GM12878 (cell line): ENCODE data around the gene GGPS1. TPM values are rescaled to one million over a fixed set of nuclear protein-coding genes. Genes with fewer than 3 reads are reported as not detected.

ENCODE experiments used
- ATAC-seq: fragments of 200-7000 bp; cut with Tn5 transposase; 3 replicates; pipeline ENCODE4 v1.9.1; 2020; ENCODE audit warnings: mild to moderate bottlenecking, moderate library complexity
- BruUV-seq: library from RNA; stranded (reverse); fragments of 400-500 nt; replicated peaks from 2 replicates; lab custom pipeline; 2021; lab: Mats Ljungman, UMichigan
- CTCF ChIA-PET: fragments of 300-600 bp; sonication (Branson Sonifier 250); formaldehyde crosslinking; extraction: SDS; loops from one replicate; lab custom pipeline; 2021; ENCODE audit warnings: inconsistent platforms; lab: Yijun Ruan, JAX
- POLR2A ChIA-PET: fragments of 350-600 bp; formaldehyde crosslinking; extraction: SDS; loops from one replicate; lab custom pipeline; 2021; ENCODE audit warnings: inconsistent platforms; lab: Charles Lee
- RAD21 ChIA-PET: fragments of 300-600 bp; sonication (Branson Sonifier 250); formaldehyde crosslinking; loops from one replicate; lab custom pipeline; 2023; ENCODE audit warnings: antibody characterized with exemption; ENCODE audit not compliant: unreplicated experiment; lab: Charles Lee
- SMC1A ChIA-PET: fragments of 300-600 bp; sonication (Branson Sonifier 250); formaldehyde crosslinking; loops from one replicate; lab custom pipeline; 2023; ENCODE audit not compliant: unreplicated experiment, uncharacterized antibody; lab: Charles Lee
- DNase-seq: peaks from one replicate; pipeline ENCODE4 v3.0.0-alpha.2; 2011; ENCODE audit warnings: low read depth, low spot score
- FAIRE-seq: peaks from 3 replicates; lab custom pipeline; 2011; peaks lifted over from hg19 to GRCh38; lab: Jason Lieb, UNC
- H2AFZ ChIP-seq: 2 replicates; pipeline ENCODE4 v1.6.0; 2011; ENCODE audit warnings: low read depth, low read length, control low read depth; ENCODE audit not compliant: control insufficient read depth
- H3K27ac ChIP-seq: 2 replicates; pipeline ENCODE4 v1.5.1; 2011; ENCODE audit warnings: control low read depth; ENCODE audit not compliant: control insufficient read depth, insufficient read depth
- H3K27me3 ChIP-seq, 2 experiments: replicated peaks in 1 of 2; 2 replicates each; pipeline versions ENCODE4 v1.6.0 to v1.6.1; 2011; ENCODE audit warnings: low read length in 1 of 2; ENCODE audit not compliant: control insufficient read depth in 2 of 2, insufficient read depth in 2 of 2
- H3K36me3 ChIP-seq, 2 experiments: 2 replicates each; pipeline ENCODE4 v1.5.1; 2011; ENCODE audit warnings: low read length in 1 of 2; ENCODE audit not compliant: control insufficient read depth in 2 of 2, insufficient read depth in 2 of 2
- H3K4me1 ChIP-seq: 2 replicates; pipeline ENCODE4 v1.6.1; 2011; ENCODE audit warnings: mild to moderate bottlenecking, low read length, moderate library complexity, mixed read lengths; ENCODE audit not compliant: control insufficient read depth, insufficient read depth
- H3K4me2 ChIP-seq: 2 replicates; pipeline ENCODE4 v1.6.0; 2011; ENCODE audit warnings: control low read depth; ENCODE audit not compliant: control insufficient read depth, insufficient read depth
- H3K4me3 ChIP-seq: fragments of 200-600 bp; sonication (generic); 2 replicates; pipeline ENCODE4 v1.5.1; 2016
- H3K79me2 ChIP-seq: 2 replicates; pipeline ENCODE4 v1.6.0; 2011; ENCODE audit warnings: low read length; ENCODE audit not compliant: control insufficient read depth, insufficient read depth
- H3K9ac ChIP-seq: 2 replicates; pipeline ENCODE4 v1.8.0; 2011; ENCODE audit warnings: low read length, control low read depth, mixed read lengths; ENCODE audit not compliant: control insufficient read depth, insufficient read depth
- H3K9me3 ChIP-seq: replicated peaks from 3 replicates; pipeline ENCODE4 v1.5.1; 2011; ENCODE audit warnings: mild to moderate bottlenecking, low read length; ENCODE audit not compliant: control insufficient read depth, insufficient read depth
- H4K20me1 ChIP-seq: 2 replicates; pipeline ENCODE4 v1.6.0; 2011; ENCODE audit not compliant: control insufficient read depth, insufficient read depth
- CREB1 ChIP-seq: IDR thresholded peaks from 2 replicates; pipeline ENCODE4 v1.6.1; 2012; ENCODE audit warnings: low read depth, mild to moderate bottlenecking, inconsistent platforms
- EZH2 ChIP-seq: IDR thresholded peaks from 2 replicates; pipeline ENCODE4 v1.6.1; 2012; ENCODE audit warnings: low read depth, mild to moderate bottlenecking, control low read depth, inconsistent platforms, low read length, borderline replicate concordance; ENCODE audit not compliant: control insufficient read depth
- IKZF1 ChIP-seq: fragments of 450-650 bp; conservative IDR thresholded peaks from 2 replicates; pipeline ENCODE4 v1.6.1; 2017; ENCODE audit warnings: antibody characterized with exemption, mild to moderate bottlenecking
- IRF4 ChIP-seq: IDR thresholded peaks from 2 replicates; pipeline ENCODE4 v1.6.1; 2011; ENCODE audit warnings: low read depth, low read length
- PAX8 ChIP-seq: fragments of 450-650 bp; IDR thresholded peaks from 2 replicates; pipeline ENCODE4 v1.6.1; 2017; ENCODE audit warnings: mild to moderate bottlenecking, moderate library complexity
- PML ChIP-seq: IDR thresholded peaks from 2 replicates; pipeline ENCODE4 v1.6.1; 2012; ENCODE audit warnings: low read length, inconsistent platforms
- RAD21 ChIP-seq: IDR thresholded peaks from 2 replicates; pipeline ENCODE4 v1.6.1; 2011; ENCODE audit warnings: mild to moderate bottlenecking, low read depth, low read length, moderate library complexity; ENCODE audit not compliant: insufficient read depth
- RB1 ChIP-seq: fragments of 450-650 bp; formaldehyde crosslinking; IDR thresholded peaks from 2 replicates; pipeline ENCODE4 v1.6.1; 2017; ENCODE audit warnings: mild to moderate bottlenecking, borderline replicate concordance
- TAF1 ChIP-seq: IDR thresholded peaks from 2 replicates; pipeline ENCODE4 v1.6.1; 2011; ENCODE audit warnings: mild to moderate bottlenecking, low read depth, low read length, borderline replicate concordance
- ZNF207 ChIP-seq: fragments of 450-650 bp; IDR thresholded peaks from 2 replicates; pipeline ENCODE4 v1.6.1; 2014; ENCODE audit warnings: antibody characterized with exemption, mild to moderate bottlenecking, borderline replicate concordance
- WGBS: methylation state at CpG from one replicate; pipeline ENCODE4 v1.1.6; 2016; ENCODE audit warnings: low lambda C conversion rate; ENCODE audit not compliant: insufficient replicate concordance, insufficient coverage; ENCODE audit errors: missing lambda C conversion rate; 5-methylcytosine and 5-hydroxymethylcytosine counted together
- in situ Hi-C: fragments of 300-500 bp; cut with MboI; formaldehyde crosslinking; loops from 9 replicates; pipeline ENCODE4 v1.14.3; 2018; ENCODE audit warnings: mixed read lengths
- intact Hi-C: fragments of 100-400 bp; cut with micrococcal nuclease; formaldehyde crosslinking; loops from one replicate; pipeline ENCODE4 v1.14.2; 2022; ENCODE audit not compliant: unreplicated experiment
- polyA plus RNA-seq, 11 experiments: library from polyadenylated mRNA; depleted of rRNA in 4 of 11; unstranded in 6 of 11; stranded (reverse) in 5 of 11; fragments of >200 nt; fragmentation: Nextera tagmentation in 4 of 11; fragmentation: Illumina TruSeq in 1 of 11; extraction: Ambion mirVana in 4 of 11; extraction: Trizol in 1 of 11; gene quantifications; 1 replicate in 1 of 11; 2 replicates in 10 of 11; pipeline versions ENCODE4 v1.2.1 to v1.2.3, GENCODE V29; 2011 to 2016; ENCODE audit warnings: inconsistent platforms in 2 of 11, missing spikeins in 2 of 11, low read depth in 1 of 11
- total RNA-seq, 4 experiments: library from RNA; depleted of rRNA in 3 of 4; stranded (reverse); fragments of >200 nt in 3 of 4; fragmentation: Illumina TruSeq in 1 of 4; extraction: Trizol in 1 of 4; gene quantifications; 2 replicates each; pipeline versions ENCODE4 v1.2.1 to v1.2.3, GENCODE V29; 2013 to 2021
- TF ChIP-seq, protein P1 (sequence below): fragments of 150-350 bp; IDR thresholded peaks from 2 replicates; pipeline ENCODE4 v1.6.1; 2016; ENCODE audit warnings: low read depth, low read length
- TF ChIP-seq, protein P2 (sequence below): IDR thresholded peaks from 2 replicates; pipeline ENCODE4 v1.6.1; 2011; ENCODE audit warnings: borderline replicate concordance, low read depth, mild to moderate bottlenecking, moderate library complexity, low read length; ENCODE audit not compliant: insufficient read depth, poor library complexity, severe bottlenecking

GGPS1 gene
- total and polyA plus RNA-seq, 10 of the 15 experiments (the other 5 are each of a cell fraction or from before 2014, with no cell fraction given) = 15.1 to 36.0 (median 25.3) TPM

DNA sequence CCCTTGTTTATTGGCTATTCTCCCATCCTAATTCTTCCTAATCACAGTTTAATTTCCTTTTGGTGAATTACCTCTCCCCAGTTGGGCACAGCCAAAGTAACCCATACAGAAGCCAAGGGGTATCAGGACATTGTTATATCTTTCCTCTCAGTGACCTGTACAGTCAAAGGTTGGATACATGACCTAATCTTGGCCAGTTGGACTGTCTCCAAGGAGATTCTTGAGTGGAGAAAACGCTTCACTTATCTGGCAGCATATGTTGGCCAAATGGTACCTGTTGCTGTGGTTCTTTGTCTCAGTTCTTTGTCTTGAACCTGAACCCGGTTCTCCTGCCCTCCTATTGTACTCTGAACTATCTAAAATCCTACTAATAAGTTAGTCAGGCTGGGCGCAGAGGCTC lies 23.5 kb downstream of the GGPS1 start:
- BruUV-seq = no TSS peak
- H3K36me3 ChIP-seq = no peaks in the 10 kb centered on the region
- H3K4me3 ChIP-seq = no peak overlapping the region
- ATAC-seq = no peak
- H3K27ac ChIP-seq = no peak overlapping the region
- no peaks in the 10 kb centered on the region for H3K27me3 ChIP-seq
- RAD21 ChIA-PET = no interaction called here
- SMC1A ChIA-PET = no interaction called here
- in situ Hi-C loops = no loop called here
- H3K9ac ChIP-seq = no peak overlapping the region
- no peak overlapping the region for H3K4me2 ChIP-seq
- H4K20me1 ChIP-seq = no peaks in the 10 kb centered on the region
- 63% methylated on average over 3 of the region's 3 CpGs for WGBS
- no peaks in the 10 kb centered on the region for H3K9me3 ChIP-seq
- intact Hi-C loops = no loop called here
- H2AFZ ChIP-seq = no peak overlapping the region
- CTCF ChIA-PET = no interaction called here
- TF ChIP-seq CREB1 = no peak
- TF ChIP-seq EZH2 = no peak
- no peak for TF ChIP-seq PAX8
- no peak for TF ChIP-seq IKZF1
- TF ChIP-seq, protein P1, sequence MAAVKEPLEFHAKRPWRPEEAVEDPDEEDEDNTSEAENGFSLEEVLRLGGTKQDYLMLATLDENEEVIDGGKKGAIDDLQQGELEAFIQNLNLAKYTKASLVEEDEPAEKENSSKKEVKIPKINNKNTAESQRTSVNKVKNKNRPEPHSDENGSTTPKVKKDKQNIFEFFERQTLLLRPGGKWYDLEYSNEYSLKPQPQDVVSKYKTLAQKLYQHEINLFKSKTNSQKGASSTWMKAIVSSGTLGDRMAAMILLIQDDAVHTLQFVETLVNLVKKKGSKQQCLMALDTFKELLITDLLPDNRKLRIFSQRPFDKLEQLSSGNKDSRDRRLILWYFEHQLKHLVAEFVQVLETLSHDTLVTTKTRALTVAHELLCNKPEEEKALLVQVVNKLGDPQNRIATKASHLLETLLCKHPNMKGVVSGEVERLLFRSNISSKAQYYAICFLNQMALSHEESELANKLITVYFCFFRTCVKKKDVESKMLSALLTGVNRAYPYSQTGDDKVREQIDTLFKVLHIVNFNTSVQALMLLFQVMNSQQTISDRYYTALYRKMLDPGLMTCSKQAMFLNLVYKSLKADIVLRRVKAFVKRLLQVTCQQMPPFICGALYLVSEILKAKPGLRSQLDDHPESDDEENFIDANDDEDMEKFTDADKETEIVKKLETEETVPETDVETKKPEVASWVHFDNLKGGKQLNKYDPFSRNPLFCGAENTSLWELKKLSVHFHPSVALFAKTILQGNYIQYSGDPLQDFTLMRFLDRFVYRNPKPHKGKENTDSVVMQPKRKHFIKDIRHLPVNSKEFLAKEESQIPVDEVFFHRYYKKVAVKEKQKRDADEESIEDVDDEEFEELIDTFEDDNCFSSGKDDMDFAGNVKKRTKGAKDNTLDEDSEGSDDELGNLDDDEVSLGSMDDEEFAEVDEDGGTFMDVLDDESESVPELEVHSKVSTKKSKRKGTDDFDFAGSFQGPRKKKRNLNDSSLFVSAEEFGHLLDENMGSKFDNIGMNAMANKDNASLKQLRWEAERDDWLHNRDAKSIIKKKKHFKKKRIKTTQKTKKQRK = no peak
- no peak for TF ChIP-seq RAD21
- TF ChIP-seq ZNF207 = no peak
- TF ChIP-seq IRF4 = no peak
- TF ChIP-seq RB1 = no peak
- no peak for TF ChIP-seq PML
- TF ChIP-seq TAF1 = no peak
- TF ChIP-seq, protein P2, sequence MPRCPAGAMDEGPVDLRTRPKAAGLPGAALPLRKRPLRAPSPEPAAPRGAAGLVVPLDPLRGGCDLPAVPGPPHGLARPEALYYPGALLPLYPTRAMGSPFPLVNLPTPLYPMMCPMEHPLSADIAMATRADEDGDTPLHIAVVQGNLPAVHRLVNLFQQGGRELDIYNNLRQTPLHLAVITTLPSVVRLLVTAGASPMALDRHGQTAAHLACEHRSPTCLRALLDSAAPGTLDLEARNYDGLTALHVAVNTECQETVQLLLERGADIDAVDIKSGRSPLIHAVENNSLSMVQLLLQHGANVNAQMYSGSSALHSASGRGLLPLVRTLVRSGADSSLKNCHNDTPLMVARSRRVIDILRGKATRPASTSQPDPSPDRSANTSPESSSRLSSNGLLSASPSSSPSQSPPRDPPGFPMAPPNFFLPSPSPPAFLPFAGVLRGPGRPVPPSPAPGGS = no peak
- no peaks in the 10 kb centered on the region for H3K4me1 ChIP-seq
- no peak for FAIRE-seq
- H3K79me2 ChIP-seq = no peaks in the 10 kb centered on the region
- no peak for DNase-seq
- POLR2A ChIA-PET = interaction anchor here (1.5 kb wide), 1 partner anchor 14 kb away, joined by 3 read pairs; no protein-coding TSS in a partner anchor
